NCI-H345 treated with DMSO at 0.1 percent for 48 hours (cell line): ENCODE data around the gene DLGAP5.
A peak's percentile ranks its signal among the peaks of the same experiment; 100 is the strongest.

Experiments used
- DNase-seq: peaks from one replicate; lab custom pipeline; 2025; ENCODE audit not compliant: unreplicated experiment; lab: John Stamatoyannopoulos, UW

The DLGAP5 gene

GRCh38 chr14:55115861-55116245 is 75.5 kb downstream of the DLGAP5 start:
- no peak for DNase-seq

GRCh38 chr14:55115460-55115859 is 75.9 kb downstream of the DLGAP5 start:
- DNase-seq: no peak

GRCh38 chr14:55114720-55115119 is 76.7 kb downstream of the DLGAP5 start:
- DNase-seq: no peak

GRCh38 chr14:55111122-55111708 is 80.2 kb downstream of the DLGAP5 start:
- DNase-seq: peak; percentile 77

GRCh38 chr14:55109836-55110235 is 81.5 kb downstream of the DLGAP5 start:
- DNase-seq: no peak

- DNase-seq: no peak
Measured at GRCh38 chr14:55107766-55108554, 83.4 kb downstream of the DLGAP5 start.

GRCh38 chr14:55105991-55106390 is 85.4 kb downstream of the DLGAP5 start:
- DNase-seq: no peak

GRCh38 chr14:55103971-55104954 is 87.1 kb downstream of the DLGAP5 start:
- DNase-seq: no peak

GRCh38 chr14:55103005-55103640 is 88.3 kb downstream of the DLGAP5 start:
- no peak for DNase-seq

- DNase-seq: peak; percentile 80
Measured at GRCh38 chr14:55102141-55102621, 89.2 kb downstream of the DLGAP5 start.

- no peak for DNase-seq
Measured at GRCh38 chr14:55101698-55102097, 89.7 kb downstream of the DLGAP5 start.

- DNase-seq: no peak
Measured at GRCh38 chr14:55099756-55100155, 91.6 kb downstream of the DLGAP5 start.

GRCh38 chr14:55098561-55098898 is 92.9 kb downstream of the DLGAP5 start:
- DNase-seq: no peak
